ENCODE data around the gene FOXA2. TPM values are rescaled to one million over a fixed set of nuclear protein-coding genes. Genes with fewer than 3 reads are reported as not detected.
"Not testable (repeated sequence)": the region's sequence is repeated elsewhere in the genome, so short reads cannot be mapped to it uniquely, and the experiment has no call there.

Gene FOXA2
- total RNA-seq, 1 experiment from 2014 or later, result 28.0 TPM

DNA sequence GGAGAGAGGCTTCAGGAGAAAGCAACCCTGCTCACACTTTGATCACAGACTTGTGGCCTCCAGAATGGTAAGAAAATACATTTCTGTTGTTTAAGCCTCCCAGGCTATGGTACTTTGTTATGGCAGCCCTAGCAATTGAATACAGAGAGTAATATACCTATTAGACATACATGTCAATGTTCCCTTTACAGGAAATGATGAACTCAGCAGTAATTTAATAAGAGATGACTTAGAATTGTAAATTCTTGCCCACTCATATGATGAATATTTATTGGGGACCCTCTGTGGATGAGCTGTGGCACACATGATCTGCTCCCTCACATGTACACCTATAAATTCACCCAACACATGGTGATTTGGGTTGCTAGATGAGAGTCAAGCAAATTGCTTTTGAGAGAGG is 20.4 kb upstream of the FOXA2 start:
- Histone ChIP-seq H3K9me3 (ENCODE audit: control insufficient read depth, insufficient read depth, low read depth, low read length) (no peaks in the 10 kb centered on the region), H3K27me3 (ENCODE audit: control insufficient read depth, insufficient read depth, low read length) (no peaks in the 10 kb centered on the region; the same call in 1 of the 2 replicates), H3K36me3 (ENCODE audit: control insufficient read depth, insufficient read depth, low read length) (no peaks in the 10 kb centered on the region), H3K4me3 (ENCODE audit: low read depth in 2 of 2, low read length in 2 of 2) (no peak overlapping the region), H3K27ac (ENCODE audit: low read length) (no peak overlapping the region), H3K4me1 (ENCODE audit: control insufficient read depth, insufficient read depth, low read length) (no peaks in the 10 kb centered on the region)
- in situ Hi-C loops (cut with HindIII; ENCODE audit: low pct_unique_long_range_greater_than_20kb, low sequenced_read_pairs) (no loop called here), intact Hi-C loops (cut with micrococcal nuclease; ENCODE audit: unreplicated experiment) (no loop called here)
- CTCF ChIA-PET, result no interaction called here
- ATAC-seq (no peak), DNase-seq (ENCODE audit: low read depth, low spot score) (no peak)
- POLR2A ChIA-PET, result no interaction called here
- no TSS peak for BruUV-seq (replicated peaks)
- TF ChIP-seq, protein P1, sequence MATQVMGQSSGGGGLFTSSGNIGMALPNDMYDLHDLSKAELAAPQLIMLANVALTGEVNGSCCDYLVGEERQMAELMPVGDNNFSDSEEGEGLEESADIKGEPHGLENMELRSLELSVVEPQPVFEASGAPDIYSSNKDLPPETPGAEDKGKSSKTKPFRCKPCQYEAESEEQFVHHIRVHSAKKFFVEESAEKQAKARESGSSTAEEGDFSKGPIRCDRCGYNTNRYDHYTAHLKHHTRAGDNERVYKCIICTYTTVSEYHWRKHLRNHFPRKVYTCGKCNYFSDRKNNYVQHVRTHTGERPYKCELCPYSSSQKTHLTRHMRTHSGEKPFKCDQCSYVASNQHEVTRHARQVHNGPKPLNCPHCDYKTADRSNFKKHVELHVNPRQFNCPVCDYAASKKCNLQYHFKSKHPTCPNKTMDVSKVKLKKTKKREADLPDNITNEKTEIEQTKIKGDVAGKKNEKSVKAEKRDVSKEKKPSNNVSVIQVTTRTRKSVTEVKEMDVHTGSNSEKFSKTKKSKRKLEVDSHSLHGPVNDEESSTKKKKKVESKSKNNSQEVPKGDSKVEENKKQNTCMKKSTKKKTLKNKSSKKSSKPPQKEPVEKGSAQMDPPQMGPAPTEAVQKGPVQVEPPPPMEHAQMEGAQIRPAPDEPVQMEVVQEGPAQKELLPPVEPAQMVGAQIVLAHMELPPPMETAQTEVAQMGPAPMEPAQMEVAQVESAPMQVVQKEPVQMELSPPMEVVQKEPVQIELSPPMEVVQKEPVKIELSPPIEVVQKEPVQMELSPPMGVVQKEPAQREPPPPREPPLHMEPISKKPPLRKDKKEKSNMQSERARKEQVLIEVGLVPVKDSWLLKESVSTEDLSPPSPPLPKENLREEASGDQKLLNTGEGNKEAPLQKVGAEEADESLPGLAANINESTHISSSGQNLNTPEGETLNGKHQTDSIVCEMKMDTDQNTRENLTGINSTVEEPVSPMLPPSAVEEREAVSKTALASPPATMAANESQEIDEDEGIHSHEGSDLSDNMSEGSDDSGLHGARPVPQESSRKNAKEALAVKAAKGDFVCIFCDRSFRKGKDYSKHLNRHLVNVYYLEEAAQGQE (IDR thresholded peaks at IDR 0.05; ENCODE audit: insufficient read depth in 1 of 2, low read depth in 2 of 2, low read length in 1 of 2), result no peak
- TF ChIP-seq TCF7L2 (IDR thresholded peaks at IDR 0.05; ENCODE audit: low read depth, low read length) (no peak), POLR2AphosphoS5 (IDR thresholded peaks at IDR 0.05; ENCODE audit: low read depth, low read length) (no peak), SIN3A (IDR thresholded peaks at IDR 0.05; ENCODE audit: borderline replicate concordance, insufficient read depth, low read depth, low read length) (no peak)
- TF ChIP-seq, protein P2, sequence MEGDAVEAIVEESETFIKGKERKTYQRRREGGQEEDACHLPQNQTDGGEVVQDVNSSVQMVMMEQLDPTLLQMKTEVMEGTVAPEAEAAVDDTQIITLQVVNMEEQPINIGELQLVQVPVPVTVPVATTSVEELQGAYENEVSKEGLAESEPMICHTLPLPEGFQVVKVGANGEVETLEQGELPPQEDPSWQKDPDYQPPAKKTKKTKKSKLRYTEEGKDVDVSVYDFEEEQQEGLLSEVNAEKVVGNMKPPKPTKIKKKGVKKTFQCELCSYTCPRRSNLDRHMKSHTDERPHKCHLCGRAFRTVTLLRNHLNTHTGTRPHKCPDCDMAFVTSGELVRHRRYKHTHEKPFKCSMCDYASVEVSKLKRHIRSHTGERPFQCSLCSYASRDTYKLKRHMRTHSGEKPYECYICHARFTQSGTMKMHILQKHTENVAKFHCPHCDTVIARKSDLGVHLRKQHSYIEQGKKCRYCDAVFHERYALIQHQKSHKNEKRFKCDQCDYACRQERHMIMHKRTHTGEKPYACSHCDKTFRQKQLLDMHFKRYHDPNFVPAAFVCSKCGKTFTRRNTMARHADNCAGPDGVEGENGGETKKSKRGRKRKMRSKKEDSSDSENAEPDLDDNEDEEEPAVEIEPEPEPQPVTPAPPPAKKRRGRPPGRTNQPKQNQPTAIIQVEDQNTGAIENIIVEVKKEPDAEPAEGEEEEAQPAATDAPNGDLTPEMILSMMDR (IDR thresholded peaks at IDR 0.05), result no peak

DNA sequence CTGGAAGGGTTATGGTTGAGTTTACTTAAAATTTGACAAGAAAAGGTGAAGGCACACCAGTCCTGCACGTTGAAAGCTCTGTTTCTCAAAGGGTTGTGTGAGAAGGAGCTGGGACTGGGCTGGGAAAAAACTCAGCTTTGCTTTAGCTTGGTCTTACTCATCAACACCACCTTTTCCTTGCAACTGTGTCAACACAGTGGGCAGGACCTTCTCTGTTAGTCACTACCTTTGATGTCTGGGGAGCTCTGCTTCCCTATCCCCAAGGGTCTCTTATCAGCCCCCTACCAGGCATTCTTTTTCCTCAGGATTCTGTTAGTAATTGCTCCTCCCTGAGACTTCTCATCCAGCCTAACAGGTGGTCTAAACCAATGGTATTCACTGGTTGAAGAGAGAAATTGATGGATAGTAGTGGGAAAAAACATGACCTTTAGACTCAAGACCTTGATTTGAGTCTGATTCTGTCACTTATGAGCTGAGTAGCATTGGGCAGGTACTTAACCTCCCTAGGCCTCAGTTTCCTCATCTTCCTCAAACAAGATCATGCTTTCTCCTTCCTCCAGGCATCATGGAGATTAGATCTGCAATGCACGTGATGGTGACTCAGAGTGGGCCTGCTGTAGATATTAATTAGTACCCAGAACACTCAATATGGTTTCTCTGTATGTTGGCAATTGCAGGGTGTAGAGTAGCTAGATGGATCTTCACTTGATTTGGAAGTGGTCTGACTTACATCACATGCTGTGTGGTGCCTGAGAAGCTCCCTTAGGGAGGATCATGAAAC is 17.2 kb upstream of the FOXA2 start:
- H3K4me1 ChIP-seq (ENCODE audit: control insufficient read depth, insufficient read depth, low read length), result no peaks in the 10 kb centered on the region
- TF ChIP-seq, protein P2 (IDR thresholded peaks at IDR 0.05), result no peak
- no peak for TF ChIP-seq TCF7L2 (IDR thresholded peaks at IDR 0.05; ENCODE audit: low read depth, low read length)
- no peak for TF ChIP-seq POLR2AphosphoS5 (IDR thresholded peaks at IDR 0.05; ENCODE audit: low read depth, low read length)
- TF ChIP-seq, protein P1 (IDR thresholded peaks at IDR 0.05; ENCODE audit: insufficient read depth in 1 of 2, low read depth in 2 of 2, low read length in 1 of 2), result no peak
- no peak for TF ChIP-seq SIN3A (IDR thresholded peaks at IDR 0.05; ENCODE audit: borderline replicate concordance, insufficient read depth, low read depth, low read length)
- H3K4me3 ChIP-seq (ENCODE audit: low read depth in 2 of 2, low read length in 2 of 2), result no peak overlapping the region
- no peaks in the 10 kb centered on the region for H3K27me3 ChIP-seq (ENCODE audit: control insufficient read depth, insufficient read depth, low read length)
- CTCF ChIA-PET, result no interaction called here
- no peaks in the 10 kb centered on the region for H3K36me3 ChIP-seq (ENCODE audit: control insufficient read depth, insufficient read depth, low read length)
- DNase-seq (ENCODE audit: low read depth, low spot score), result no peak
- intact Hi-C loops (cut with micrococcal nuclease; ENCODE audit: unreplicated experiment), result no loop called here
- in situ Hi-C loops (cut with HindIII; ENCODE audit: low pct_unique_long_range_greater_than_20kb, low sequenced_read_pairs), result no loop called here
- BruUV-seq (replicated peaks), result no TSS peak
- POLR2A ChIA-PET, result no interaction called here
- ATAC-seq, result no peak
- no peaks in the 10 kb centered on the region for H3K9me3 ChIP-seq (ENCODE audit: control insufficient read depth, insufficient read depth, low read depth, low read length)
- no peak overlapping the region for H3K27ac ChIP-seq (ENCODE audit: low read length)

DNA sequence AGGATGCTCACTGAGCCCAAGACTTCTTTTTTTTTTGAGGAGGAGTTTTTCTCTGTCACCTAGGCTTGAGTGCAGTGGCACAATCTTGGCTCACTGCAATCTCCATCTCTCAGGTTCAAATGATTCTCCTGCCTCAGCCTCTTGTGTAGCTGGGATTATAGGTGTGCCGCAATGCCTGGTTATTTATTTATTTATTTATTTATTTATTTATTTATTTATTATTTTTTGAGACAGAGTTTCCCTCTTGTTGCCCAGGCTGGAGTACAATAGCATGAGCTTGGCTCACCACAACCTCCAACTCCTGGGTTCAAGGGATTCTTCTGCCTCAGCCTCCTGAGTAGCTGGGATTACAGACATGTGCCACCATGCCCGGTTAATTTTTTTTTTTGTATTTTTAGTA is 14.9 kb upstream of the FOXA2 start:
- H3K4me3 ChIP-seq (ENCODE audit: low read depth in 2 of 2, low read length in 2 of 2); POLR2A ChIA-PET; intact Hi-C loops (cut with micrococcal nuclease; ENCODE audit: unreplicated experiment); H3K27ac ChIP-seq (ENCODE audit: low read length); H3K27me3 ChIP-seq (ENCODE audit: control insufficient read depth, insufficient read depth, low read length); CTCF ChIA-PET; H3K9me3 ChIP-seq (ENCODE audit: control insufficient read depth, insufficient read depth, low read depth, low read length); BruUV-seq (replicated peaks); H3K36me3 ChIP-seq (ENCODE audit: control insufficient read depth, insufficient read depth, low read length); DNase-seq (ENCODE audit: low read depth, low spot score); in situ Hi-C loops (cut with HindIII; ENCODE audit: low pct_unique_long_range_greater_than_20kb, low sequenced_read_pairs); H3K4me1 ChIP-seq (ENCODE audit: control insufficient read depth, insufficient read depth, low read length); ATAC-seq: not testable (repeated sequence)

Data from Panc1 (cell line).